HepG2 (cell line): ENCODE data around the gene ENGASE.
"Not testable (repeated sequence)": the region's sequence is repeated elsewhere in the genome, so short reads cannot be mapped to it uniquely, and the experiment has no call there.

Experiments used
- ASH2L ChIP-seq: fragments of 300-600, 200-600 bp; sonication (generic); IDR thresholded peaks from 2 replicates; pipeline ENCODE4 v1.7.0; 2017; ENCODE audit warnings: low read depth, mild to moderate bottlenecking, moderate library complexity, mixed read lengths, low read length; ENCODE audit not compliant: insufficient read length
- ELF4 ChIP-seq: sonication (generic); formaldehyde crosslinking; IDR thresholded peaks from 2 replicates; pipeline ENCODE4 v1.5.0; 2020; ENCODE audit warnings: missing genetic modification reagents, mild to moderate bottlenecking, moderate library complexity, borderline replicate concordance
- HOXD1 ChIP-seq: sonication (generic); formaldehyde crosslinking; IDR thresholded peaks from 2 replicates; pipeline ENCODE4 v1.5.0; 2020; ENCODE audit warnings: missing genetic modification reagents
- JUND ChIP-seq: sonication (generic); formaldehyde crosslinking; IDR thresholded peaks from 2 replicates; pipeline ENCODE4 v1.8.0; 2022; ENCODE audit warnings: mild to moderate bottlenecking, missing genetic modification reagents
- PHF8 ChIP-seq: sonication (generic); formaldehyde crosslinking; IDR thresholded peaks from 2 replicates; pipeline ENCODE4 v1.5.0; 2020; ENCODE audit warnings: missing genetic modification reagents
- SP1 ChIP-seq, 2 experiments: fragments of 450-650 bp in 1 of 2; sonication (generic) in 1 of 2; formaldehyde crosslinking in 1 of 2; IDR thresholded peaks; 2 replicates each; pipeline versions ENCODE4 v1.4.0 to v1.6.1; 2016 to 2020; ENCODE audit warnings: missing genetic modification reagents in 1 of 2
- ZNF672 ChIP-seq: sonication (generic); formaldehyde crosslinking; IDR thresholded peaks from 2 replicates; pipeline ENCODE4 v1.8.1; 2022; ENCODE audit warnings: missing genetic modification reagents
- ZSCAN29 ChIP-seq: sonication (generic); formaldehyde crosslinking; conservative IDR thresholded peaks from 2 replicates; pipeline ENCODE4 v1.4.0; 2020; ENCODE audit warnings: mild to moderate bottlenecking, missing genetic modification reagents
- TF ChIP-seq, protein P1 (sequence below): sonication (generic); formaldehyde crosslinking; IDR thresholded peaks from 2 replicates; pipeline ENCODE4 v1.5.0; 2020; ENCODE audit warnings: mild to moderate bottlenecking, missing genetic modification reagents, moderate library complexity
- TF ChIP-seq, protein P2 (sequence below): sonication (generic); formaldehyde crosslinking; IDR thresholded peaks from 2 replicates; pipeline ENCODE4 v1.4.0; 2020; ENCODE audit warnings: missing genetic modification reagents, borderline replicate concordance

DNA sequence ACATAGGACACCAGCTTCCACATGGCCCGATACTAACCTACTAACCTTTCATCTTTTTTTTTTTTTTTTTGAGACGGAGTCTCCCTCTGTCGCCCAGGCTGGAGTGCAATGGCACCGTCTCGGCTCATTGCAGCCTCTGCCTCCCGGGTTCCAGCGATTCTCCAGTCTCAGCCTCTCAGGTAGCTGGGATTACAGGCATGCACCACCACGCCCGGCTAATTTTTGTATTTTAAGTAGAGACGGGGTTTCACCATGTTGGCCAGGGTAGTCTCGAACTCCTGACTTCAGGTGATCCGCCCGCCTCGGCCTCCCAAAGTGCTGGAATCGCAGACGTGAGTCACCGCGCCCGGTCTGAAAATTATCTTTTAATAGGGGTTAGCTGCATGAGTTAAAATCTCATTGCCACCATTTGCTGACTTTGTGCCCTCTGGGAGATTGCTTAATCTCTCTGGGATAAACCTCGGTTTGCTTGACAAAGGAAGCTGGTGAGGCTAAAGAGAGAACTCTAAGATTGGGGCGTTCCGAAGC lies 439 bp upstream of the ENGASE start:
- TF ChIP-seq SP1 (IDR thresholded peaks at IDR 0.05); SP1 (CRISPR knock-in tag; IDR thresholded peaks at IDR 0.05); JUND (CRISPR knock-in tag); ZNF672 (CRISPR knock-in tag); PHF8 (CRISPR knock-in tag); ZSCAN29 (CRISPR knock-in tag); ELF4 (CRISPR knock-in tag); ASH2L; HOXD1 (CRISPR knock-in tag): not testable (repeated sequence)
- TF ChIP-seq, protein P1, sequence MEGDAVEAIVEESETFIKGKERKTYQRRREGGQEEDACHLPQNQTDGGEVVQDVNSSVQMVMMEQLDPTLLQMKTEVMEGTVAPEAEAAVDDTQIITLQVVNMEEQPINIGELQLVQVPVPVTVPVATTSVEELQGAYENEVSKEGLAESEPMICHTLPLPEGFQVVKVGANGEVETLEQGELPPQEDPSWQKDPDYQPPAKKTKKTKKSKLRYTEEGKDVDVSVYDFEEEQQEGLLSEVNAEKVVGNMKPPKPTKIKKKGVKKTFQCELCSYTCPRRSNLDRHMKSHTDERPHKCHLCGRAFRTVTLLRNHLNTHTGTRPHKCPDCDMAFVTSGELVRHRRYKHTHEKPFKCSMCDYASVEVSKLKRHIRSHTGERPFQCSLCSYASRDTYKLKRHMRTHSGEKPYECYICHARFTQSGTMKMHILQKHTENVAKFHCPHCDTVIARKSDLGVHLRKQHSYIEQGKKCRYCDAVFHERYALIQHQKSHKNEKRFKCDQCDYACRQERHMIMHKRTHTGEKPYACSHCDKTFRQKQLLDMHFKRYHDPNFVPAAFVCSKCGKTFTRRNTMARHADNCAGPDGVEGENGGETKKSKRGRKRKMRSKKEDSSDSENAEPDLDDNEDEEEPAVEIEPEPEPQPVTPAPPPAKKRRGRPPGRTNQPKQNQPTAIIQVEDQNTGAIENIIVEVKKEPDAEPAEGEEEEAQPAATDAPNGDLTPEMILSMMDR = not testable (repeated sequence)
- TF ChIP-seq, protein P2, sequence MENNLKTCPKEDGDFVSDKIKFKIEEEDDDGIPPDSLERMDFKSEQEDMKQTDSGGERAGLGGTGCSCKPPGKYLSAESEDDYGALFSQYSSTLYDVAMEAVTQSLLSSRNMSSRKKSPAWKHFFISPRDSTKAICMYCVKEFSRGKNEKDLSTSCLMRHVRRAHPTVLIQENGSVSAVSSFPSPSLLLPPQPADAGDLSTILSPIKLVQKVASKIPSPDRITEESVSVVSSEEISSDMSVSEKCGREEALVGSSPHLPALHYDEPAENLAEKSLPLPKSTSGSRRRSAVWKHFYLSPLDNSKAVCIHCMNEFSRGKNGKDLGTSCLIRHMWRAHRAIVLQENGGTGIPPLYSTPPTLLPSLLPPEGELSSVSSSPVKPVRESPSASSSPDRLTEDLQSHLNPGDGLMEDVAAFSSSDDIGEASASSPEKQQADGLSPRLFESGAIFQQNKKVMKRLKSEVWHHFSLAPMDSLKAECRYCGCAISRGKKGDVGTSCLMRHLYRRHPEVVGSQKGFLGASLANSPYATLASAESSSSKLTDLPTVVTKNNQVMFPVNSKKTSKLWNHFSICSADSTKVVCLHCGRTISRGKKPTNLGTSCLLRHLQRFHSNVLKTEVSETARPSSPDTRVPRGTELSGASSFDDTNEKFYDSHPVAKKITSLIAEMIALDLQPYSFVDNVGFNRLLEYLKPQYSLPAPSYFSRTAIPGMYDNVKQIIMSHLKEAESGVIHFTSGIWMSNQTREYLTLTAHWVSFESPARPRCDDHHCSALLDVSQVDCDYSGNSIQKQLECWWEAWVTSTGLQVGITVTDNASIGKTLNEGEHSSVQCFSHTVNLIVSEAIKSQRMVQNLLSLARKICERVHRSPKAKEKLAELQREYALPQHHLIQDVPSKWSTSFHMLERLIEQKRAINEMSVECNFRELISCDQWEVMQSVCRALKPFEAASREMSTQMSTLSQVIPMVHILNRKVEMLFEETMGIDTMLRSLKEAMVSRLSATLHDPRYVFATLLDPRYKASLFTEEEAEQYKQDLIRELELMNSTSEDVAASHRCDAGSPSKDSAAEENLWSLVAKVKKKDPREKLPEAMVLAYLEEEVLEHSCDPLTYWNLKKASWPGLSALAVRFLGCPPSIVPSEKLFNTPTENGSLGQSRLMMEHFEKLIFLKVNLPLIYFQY (CRISPR knock-in tag) = not testable (repeated sequence)
